Glomerular visceral epithelial cell (primary cell): ENCODE data around the gene KLF15.

Source experiments
- DNase-seq: peaks from one replicate; pipeline ENCODE4 v3.0.0-alpha.2; 2016; ENCODE audit errors: extremely low spot score

Gene KLF15

DNA sequence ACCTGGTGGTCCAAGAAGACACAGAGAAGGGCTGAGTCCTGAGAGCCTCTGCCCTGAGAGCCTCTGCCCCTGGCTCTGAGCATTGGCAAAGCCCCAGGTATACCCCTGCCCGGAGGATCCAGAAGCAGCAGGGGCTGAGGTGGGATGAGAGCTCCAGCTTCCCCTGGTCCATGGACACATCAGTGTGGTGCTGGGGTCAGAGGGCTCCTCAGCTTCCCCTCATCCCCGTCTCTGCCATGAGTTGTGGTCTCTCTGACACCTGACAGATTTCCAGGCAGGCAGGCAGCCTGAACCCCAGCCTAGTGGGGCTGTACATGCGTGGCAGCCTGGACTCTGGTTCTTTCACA, 3.5 kb upstream of the KLF15 start:
- DNase-seq, result no peak

- no peak for DNase-seq
Observed at GRCh38 chr3:126360046-126360713, 3.0 kb upstream of the KLF15 start.

DNA sequence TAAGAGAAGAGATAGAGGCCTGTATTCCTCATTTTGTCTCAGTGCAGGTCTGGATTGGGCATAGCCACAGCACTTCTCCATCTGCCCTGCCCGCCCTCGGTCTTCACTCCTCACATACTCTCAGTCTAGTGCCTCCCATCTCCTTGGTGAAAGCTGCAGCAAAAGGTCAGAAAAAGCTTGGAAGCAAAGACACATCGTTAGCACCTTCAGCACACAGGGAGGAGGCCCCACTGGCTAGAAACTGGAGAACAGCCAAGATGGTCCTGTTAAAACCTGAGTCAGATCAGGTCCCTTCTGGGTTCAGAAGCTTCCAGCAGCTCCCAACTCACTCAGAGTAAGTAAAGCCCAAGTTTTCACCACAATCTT, 1.6 kb upstream of the KLF15 start:
- no peak for DNase-seq

DNA sequence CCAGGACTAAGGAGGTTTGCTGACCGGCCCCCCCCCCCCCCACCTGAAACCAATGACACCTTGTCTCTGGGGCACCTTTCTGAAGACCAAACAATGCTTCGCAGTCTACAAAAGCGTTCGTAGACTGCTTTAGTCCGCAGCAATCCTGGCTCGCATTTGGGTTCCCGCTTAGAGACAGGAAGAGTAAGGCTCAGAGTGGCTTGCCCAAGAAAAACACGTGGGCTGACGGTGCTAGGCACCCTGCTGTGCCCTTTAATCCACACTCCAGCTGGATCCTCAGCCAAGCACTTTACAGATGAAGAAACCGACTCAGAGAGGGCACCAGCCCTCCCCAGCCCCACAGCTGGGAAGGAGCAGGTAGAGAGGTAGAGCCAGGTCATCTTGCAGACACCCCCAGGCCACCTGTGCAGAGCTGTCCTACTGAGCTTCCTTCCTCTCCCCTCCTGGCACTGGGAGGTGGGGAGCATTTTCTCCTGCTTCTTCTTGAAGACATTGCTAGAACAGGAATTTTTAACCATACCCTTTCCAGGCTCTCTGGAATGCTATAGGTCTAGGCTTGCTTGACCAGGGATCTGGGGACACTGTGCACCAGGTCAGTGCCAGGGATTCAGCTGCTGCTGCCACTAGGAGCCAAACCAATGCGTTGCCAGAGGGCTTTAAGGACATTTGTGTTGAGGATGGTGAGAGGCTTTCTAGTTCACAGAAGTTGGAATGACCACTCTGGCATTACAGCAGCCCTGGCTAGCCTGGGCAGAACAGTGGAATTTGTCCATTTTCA, 1.0 kb upstream of the KLF15 start:
- no peak for DNase-seq

- no peak for DNase-seq
Observed at GRCh38 chr3:126356373-126357264, 589 bp downstream of the KLF15 start.

GRCh38 chr3:126355777-126356372, 1.3 kb downstream of the KLF15 start:
- no peak for DNase-seq

DNA sequence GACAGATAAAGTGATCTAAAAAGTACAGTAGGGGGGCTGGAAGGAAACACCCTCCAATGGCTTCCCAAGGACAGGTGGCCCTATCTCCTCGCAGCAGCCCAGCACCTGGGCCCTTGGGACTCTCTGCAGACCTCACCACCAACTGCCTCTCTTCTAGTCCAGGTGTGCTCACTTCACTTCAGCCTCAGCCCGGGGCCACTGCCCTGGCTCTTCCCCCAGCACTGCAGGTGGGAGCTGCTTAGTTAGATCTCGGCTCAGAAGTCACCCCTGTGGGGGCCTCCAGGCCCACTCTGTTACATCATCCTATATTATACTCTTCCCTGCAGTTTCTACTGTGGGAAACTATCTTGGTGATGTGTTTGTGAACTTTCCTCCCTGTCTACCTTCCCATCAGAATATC, 2.0 kb downstream of the KLF15 start:
- no peak for DNase-seq

DNA sequence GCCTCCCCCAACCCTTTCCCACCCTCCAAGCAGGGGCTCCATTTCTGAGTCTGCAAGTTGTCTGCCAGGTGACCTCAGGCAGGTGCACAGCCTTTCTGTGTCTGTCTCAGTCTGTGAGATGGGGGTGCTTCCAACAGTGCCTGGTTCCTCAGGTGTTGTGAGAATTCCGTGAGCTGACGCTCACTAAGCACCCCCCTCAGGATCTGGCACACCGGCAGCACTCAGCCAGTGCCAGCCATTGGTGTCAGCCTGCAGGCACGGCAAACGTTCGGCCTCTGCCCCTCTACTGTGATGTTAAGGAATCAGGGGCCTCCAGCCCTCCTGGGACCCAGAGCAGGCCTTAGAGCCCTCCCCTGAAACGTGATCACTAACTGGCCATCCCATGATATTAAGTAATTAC, 2.4 kb downstream of the KLF15 start:
- no peak for DNase-seq

DNA sequence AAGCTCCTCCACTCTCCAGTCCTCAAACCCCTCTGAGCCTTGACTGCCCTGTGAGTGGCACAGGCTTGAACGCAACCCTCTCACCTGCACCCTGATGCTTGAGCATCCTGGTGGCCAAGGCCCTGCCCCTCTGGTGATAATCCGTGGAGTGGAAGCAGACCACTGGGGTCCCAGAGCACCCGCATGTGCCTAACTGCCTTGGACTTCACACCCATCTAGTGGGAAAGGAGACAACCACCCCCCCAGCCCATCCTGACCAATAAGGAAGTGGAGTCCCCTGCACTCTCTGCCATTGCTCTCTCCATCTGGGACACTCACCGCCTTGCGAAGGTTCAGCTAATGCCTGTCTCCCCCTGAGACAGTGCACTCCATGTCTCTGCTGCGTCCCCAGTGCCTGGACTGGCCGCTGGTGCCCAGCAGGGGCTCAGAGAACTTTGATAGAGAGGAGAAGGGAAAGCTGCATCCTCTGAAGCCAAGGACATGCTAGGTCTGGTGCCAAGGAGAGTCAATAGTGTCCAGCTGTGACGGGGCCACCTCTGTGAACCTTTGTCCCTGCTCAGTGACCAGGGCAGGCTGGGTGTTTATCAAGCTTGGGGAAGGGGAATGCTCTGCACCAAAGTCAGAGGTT, 3.4 kb downstream of the KLF15 start:
- DNase-seq, result no peak

GRCh38 chr3:126352476-126353454, 4.4 kb downstream of the KLF15 start:
- no peak for DNase-seq

DNA sequence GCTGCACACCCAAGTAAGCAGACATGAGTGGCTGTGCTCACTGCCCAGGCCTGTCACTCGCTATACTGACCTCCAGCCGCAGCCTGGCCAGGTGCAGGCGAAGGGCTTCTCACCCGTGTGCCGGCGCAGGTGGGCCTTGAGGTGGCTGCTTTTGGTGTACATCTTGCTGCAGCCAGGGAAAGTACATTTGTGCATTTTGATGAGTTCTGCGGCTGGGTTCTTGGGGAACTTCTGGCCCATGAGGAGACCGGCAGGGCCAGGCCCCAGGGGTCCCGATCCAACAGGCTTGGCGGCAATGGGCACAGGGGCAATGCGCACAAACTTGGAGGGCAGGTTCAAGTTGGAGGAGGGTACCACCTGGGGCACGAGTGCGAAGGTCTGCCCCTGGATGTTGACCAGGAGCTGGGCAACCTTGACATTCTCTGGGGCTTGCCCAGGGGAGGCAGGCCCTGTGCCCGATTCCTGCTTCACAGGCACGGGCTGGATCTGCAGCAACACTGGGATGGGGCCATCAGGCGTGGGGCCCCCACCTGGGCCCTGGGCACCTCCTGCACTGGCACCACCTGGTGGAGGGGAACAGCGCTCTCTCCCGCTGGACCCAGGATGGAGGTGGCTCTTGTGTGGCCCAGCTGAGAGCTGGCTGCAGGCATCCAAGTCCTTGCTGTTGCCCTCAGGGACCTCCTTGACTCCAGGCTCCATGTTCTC, 5.3 kb downstream of the KLF15 start:
- no peak for DNase-seq

GRCh38 chr3:126351086-126351770, 6.0 kb downstream of the KLF15 start:
- DNase-seq, result no peak

GRCh38 chr3:126350502-126351085, 6.6 kb downstream of the KLF15 start:
- DNase-seq, result no peak

GRCh38 chr3:126349611-126350501, 7.4 kb downstream of the KLF15 start:
- no peak for DNase-seq

GRCh38 chr3:126349071-126349470, 8.1 kb downstream of the KLF15 start:
- DNase-seq, result no peak

DNA sequence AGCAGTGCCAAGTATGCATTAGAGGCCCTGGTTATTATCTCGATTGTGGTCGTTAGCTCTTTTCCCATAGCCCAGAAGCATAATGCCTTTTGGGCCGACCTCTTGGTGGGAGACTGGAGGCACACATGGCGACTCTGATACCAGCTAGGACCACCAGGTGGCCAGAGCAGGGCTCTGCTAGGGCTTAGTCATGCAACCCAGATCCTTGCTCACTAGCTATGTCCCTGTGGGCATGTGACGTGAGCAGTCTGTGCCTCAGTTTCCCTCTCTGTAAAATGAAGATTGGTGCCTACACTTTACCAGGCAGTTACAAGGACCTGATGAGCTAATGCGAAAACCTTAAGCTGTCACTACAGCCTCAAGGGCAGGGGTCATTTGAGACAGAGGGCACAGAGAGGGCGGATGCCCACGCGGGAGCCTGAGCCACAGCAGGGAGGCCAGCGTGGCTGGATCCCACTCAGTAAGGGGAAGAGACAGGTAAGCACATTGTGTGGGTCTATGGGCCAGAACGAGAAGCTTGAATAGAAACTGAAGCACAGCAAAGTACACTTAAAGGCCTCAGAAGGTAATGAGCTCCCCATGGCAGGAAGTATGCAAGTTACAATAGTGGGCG, 8.8 kb downstream of the KLF15 start:
- no peak for DNase-seq

DNA sequence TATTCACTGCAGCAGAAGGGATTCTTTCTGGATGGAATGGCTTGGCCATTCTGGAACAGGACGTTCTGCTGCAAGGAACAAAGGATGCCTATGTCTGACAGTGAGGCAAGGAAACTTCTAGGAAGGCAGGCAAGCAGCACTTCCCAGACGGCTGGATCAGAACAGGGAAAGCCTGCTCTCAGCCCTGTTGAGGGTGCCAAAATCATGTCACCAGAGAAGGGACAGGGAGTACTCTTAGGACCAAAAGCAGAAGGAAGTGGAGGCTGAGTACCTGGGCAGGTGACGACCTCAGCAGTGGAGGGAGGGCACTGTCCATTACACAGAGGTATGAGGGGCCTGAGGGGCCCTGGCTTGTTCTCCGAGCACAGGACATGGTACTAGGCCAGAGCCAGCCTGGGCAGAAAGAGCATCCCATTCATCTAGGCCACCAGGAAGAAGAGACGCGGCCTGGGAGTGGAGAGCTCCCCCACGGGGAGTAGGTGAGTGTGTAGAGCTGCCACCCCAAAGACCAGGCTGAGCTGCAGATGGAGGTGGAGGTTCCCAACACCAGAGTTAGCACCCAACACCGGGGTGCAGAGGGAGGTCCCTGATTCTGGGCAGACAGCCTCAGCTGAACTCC, 9.6 kb downstream of the KLF15 start:
- DNase-seq, result no peak
